ENCODE measurements around the gene ISOC1.

ISOC1 gene

GRCh38 chr5:129049126-129049799, 45.3 kb upstream of the ISOC1 start:
- Histone ChIP-seq H3K36me3 (ENCODE audit: control insufficient read depth, low read length) (no peaks in the 10 kb centered on the region), H3K4me1 (ENCODE audit: control insufficient read depth, low read length) (no peaks in the 10 kb centered on the region), H4K20me1 (ENCODE audit: control insufficient read depth, insufficient read depth, low read depth, low read length) (no peaks in the 10 kb centered on the region), H3K4me2 (ENCODE audit: low read length) (no peak overlapping the region), H3K9me3 (ENCODE audit: control insufficient read depth, insufficient read depth, low read length) (no peaks in the 10 kb centered on the region), H3K79me2 (ENCODE audit: control insufficient read depth, low read length) (no peaks in the 10 kb centered on the region), H3F3A (ENCODE audit: control insufficient read depth, insufficient read depth) (no peaks in the 10 kb centered on the region), H3K4me3 (ENCODE audit: low read length) (no peak overlapping the region), H3K27me3 (ENCODE audit: control insufficient read depth, low read length) (no peaks in the 10 kb centered on the region), H3K9me2 (replicated peaks; ENCODE audit: control insufficient read depth, low read length) (no peaks in the 10 kb centered on the region), H3K27ac (ENCODE audit: low read depth, low read length) (no peak overlapping the region)
- no peak for TF ChIP-seq CTCF (IDR thresholded peaks at IDR 0.05; ENCODE audit: low read depth, low read length, poor library complexity, severe bottlenecking)
- TF ChIP-seq EZH2phosphoT487 (IDR thresholded peaks at IDR 0.05; ENCODE audit: borderline replicate concordance, low read length): no peak

DNA sequence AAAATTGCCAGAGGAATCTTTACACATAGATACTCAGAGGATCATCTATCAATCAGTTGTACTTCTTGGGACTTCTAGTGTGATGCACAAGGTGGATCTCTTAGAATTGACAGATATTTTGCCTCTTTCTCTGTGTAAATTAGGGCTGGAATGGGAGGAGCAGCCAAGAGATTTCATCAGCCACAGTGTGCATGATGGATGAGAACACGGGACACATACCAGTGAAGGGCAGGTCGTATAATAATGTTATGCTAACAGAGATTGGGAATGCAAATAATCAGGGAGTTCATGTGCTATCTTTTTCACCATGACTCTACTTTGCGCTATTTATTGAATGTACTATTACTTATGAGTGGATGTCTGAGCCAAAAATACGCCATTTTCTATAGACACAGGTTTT, 43.3 kb upstream of the ISOC1 start:
- no peaks in the 10 kb centered on the region for H3K27me3 ChIP-seq (ENCODE audit: control insufficient read depth, low read length)
- H3K27ac ChIP-seq (ENCODE audit: low read depth, low read length): no peak overlapping the region
- no peak overlapping the region for H3K4me3 ChIP-seq (ENCODE audit: low read length)
- H3K36me3 ChIP-seq (ENCODE audit: control insufficient read depth, low read length): no peaks in the 10 kb centered on the region
- H3K4me2 ChIP-seq (ENCODE audit: low read length): no peak overlapping the region
- TF ChIP-seq EZH2phosphoT487 (IDR thresholded peaks at IDR 0.05; ENCODE audit: borderline replicate concordance, low read length): no peak
- no peak for TF ChIP-seq CTCF (IDR thresholded peaks at IDR 0.05; ENCODE audit: low read depth, low read length, poor library complexity, severe bottlenecking)
- H3K9me3 ChIP-seq (ENCODE audit: control insufficient read depth, insufficient read depth, low read length): no peaks in the 10 kb centered on the region
- H4K20me1 ChIP-seq (ENCODE audit: control insufficient read depth, insufficient read depth, low read depth, low read length): no peaks in the 10 kb centered on the region
- H3F3A ChIP-seq (ENCODE audit: control insufficient read depth, insufficient read depth): no peaks in the 10 kb centered on the region
- H3K4me1 ChIP-seq (ENCODE audit: control insufficient read depth, low read length): no peaks in the 10 kb centered on the region
- no peaks in the 10 kb centered on the region for H3K79me2 ChIP-seq (ENCODE audit: control insufficient read depth, low read length)
- no peaks in the 10 kb centered on the region for H3K9me2 ChIP-seq (replicated peaks; ENCODE audit: control insufficient read depth, low read length)

DNA sequence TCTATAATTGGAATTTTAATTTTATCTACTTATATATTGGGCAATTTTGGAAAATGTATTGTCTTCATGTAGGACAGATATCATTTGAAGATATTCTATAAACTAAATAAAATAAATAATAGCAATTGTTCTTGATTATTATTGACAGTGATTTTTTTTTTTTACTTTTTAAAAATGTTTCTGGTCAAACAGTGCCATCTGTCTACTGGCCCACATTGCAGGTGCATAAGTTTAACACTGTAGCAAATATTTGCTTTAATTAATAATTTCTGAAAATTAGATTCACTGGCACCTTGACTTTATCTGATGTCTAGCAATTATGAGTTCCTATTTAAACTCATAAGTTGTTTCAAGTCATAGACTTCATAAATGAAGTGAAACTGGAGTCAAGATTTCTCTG, 41.1 kb upstream of the ISOC1 start:
- H3K4me3 ChIP-seq (ENCODE audit: low read length): no peak overlapping the region
- no peaks in the 10 kb centered on the region for H3F3A ChIP-seq (ENCODE audit: control insufficient read depth, insufficient read depth)
- H3K9me3 ChIP-seq (ENCODE audit: control insufficient read depth, insufficient read depth, low read length): no peaks in the 10 kb centered on the region
- no peak for TF ChIP-seq EZH2phosphoT487 (IDR thresholded peaks at IDR 0.05; ENCODE audit: borderline replicate concordance, low read length)
- TF ChIP-seq CTCF (IDR thresholded peaks at IDR 0.05; ENCODE audit: low read depth, low read length, poor library complexity, severe bottlenecking): no peak
- H3K4me2 ChIP-seq (ENCODE audit: low read length): no peak overlapping the region
- H3K9me2 ChIP-seq (replicated peaks; ENCODE audit: control insufficient read depth, low read length): no peaks in the 10 kb centered on the region
- H3K36me3 ChIP-seq (ENCODE audit: control insufficient read depth, low read length): no peaks in the 10 kb centered on the region
- H4K20me1 ChIP-seq (ENCODE audit: control insufficient read depth, insufficient read depth, low read depth, low read length): no peaks in the 10 kb centered on the region
- no peak overlapping the region for H3K27ac ChIP-seq (ENCODE audit: low read depth, low read length)
- H3K4me1 ChIP-seq (ENCODE audit: control insufficient read depth, low read length): no peaks in the 10 kb centered on the region
- H3K79me2 ChIP-seq (ENCODE audit: control insufficient read depth, low read length): no peaks in the 10 kb centered on the region
- no peaks in the 10 kb centered on the region for H3K27me3 ChIP-seq (ENCODE audit: control insufficient read depth, low read length)

All from DOHH2 (cell line).